K562 (cell line): ENCODE data around the gene UNC45A. TPM values are rescaled to one million over a fixed set of nuclear protein-coding genes. Genes with fewer than 3 reads are reported as not detected.

Source experiments
- CAMTA2 ChIP-seq: fragments of 250-450 bp; sonication (Bioruptor Pico); conservative IDR thresholded peaks from 2 replicates; pipeline ENCODE4 v1.5.1; 2022
- DIDO1 ChIP-seq: fragments of 450-650 bp; IDR thresholded peaks from 2 replicates; pipeline ENCODE4 v1.6.1; 2016; ENCODE audit warnings: low read depth, missing biosample characterization, missing genetic modification characterization
- ETV1 ChIP-seq: fragments of 450-650 bp; conservative IDR thresholded peaks from 2 replicates; pipeline ENCODE4 v1.6.1; 2016; ENCODE audit warnings: missing genetic modification characterization, control low read depth, low read depth, missing compliant biosample characterization
- HDAC6 ChIP-seq: IDR thresholded peaks from 2 replicates; pipeline ENCODE4 v1.6.1; 2012; ENCODE audit warnings: low read depth, mild to moderate bottlenecking, control low read depth, inconsistent platforms, low read length, moderate library complexity
- KAT7 ChIP-seq: sonication (generic); formaldehyde crosslinking; IDR thresholded peaks from 2 replicates; pipeline ENCODE4 v1.8.0; 2022; ENCODE audit warnings: missing genetic modification reagents, mild to moderate bottlenecking, borderline replicate concordance
- POLR2AphosphoS2 ChIP-seq: IDR thresholded peaks from 2 replicates; pipeline ENCODE4 v1.6.1; 2012; ENCODE audit warnings: low read length, improper control_type of control experiment
- POLR2G ChIP-seq: fragments of 200-400 bp; formaldehyde crosslinking; IDR thresholded peaks from 2 replicates; pipeline ENCODE4 v1.6.1; 2017; ENCODE audit warnings: low read depth, mild to moderate bottlenecking, antibody characterized with exemption, low read length, moderate library complexity
- RAD51 ChIP-seq: fragments of 450-650 bp; IDR thresholded peaks from 2 replicates; pipeline ENCODE4 v1.7.1; 2016; ENCODE audit warnings: low read depth, mild to moderate bottlenecking, borderline replicate concordance
- SMARCB1 ChIP-seq: IDR thresholded peaks from 2 replicates; pipeline ENCODE4 v1.6.1; 2011; ENCODE audit warnings: improper control_type of control experiment, low read depth; ENCODE audit not compliant: insufficient read length
- TAF1 ChIP-seq: IDR thresholded peaks from 2 replicates; pipeline ENCODE4 v1.6.1; 2011; ENCODE audit warnings: mild to moderate bottlenecking, low read length, moderate library complexity; ENCODE audit not compliant: insufficient read depth, control insufficient read depth, severe bottlenecking; ENCODE audit errors: extremely low read depth
- TOE1 ChIP-seq, 2 experiments: fragments of 450-650 bp in 1 of 2; sonication (generic) in 1 of 2; formaldehyde crosslinking in 1 of 2; IDR thresholded peaks; 2 replicates each; pipeline versions ENCODE4 v1.7.1 to v1.8.0; 2016 to 2022; ENCODE audit warnings: borderline replicate concordance in 2 of 2, mild to moderate bottlenecking in 2 of 2, antibody characterized with exemption in 1 of 2, inconsistent platforms in 1 of 2, low read depth in 1 of 2, missing genetic modification reagents in 1 of 2, moderate library complexity in 1 of 2
- ZBTB7A ChIP-seq: IDR thresholded peaks from 2 replicates; pipeline ENCODE4 v1.6.1; 2011; ENCODE audit warnings: low read depth, mild to moderate bottlenecking, low read length, moderate library complexity, borderline replicate concordance; ENCODE audit not compliant: control insufficient read depth
- ZNF140 ChIP-seq: fragments of 250-450 bp; sonication (Bioruptor Pico); IDR thresholded peaks from 2 replicates; pipeline ENCODE4 v1.8.0; 2021; ENCODE audit warnings: moderate library complexity, mild to moderate bottlenecking, inconsistent platforms
- polyA plus RNA-seq, 8 experiments: library from polyadenylated mRNA; depleted of rRNA in 4 of 8; stranded (reverse) in 5 of 8; unstranded in 3 of 8; fragments of >200 nt; fragmentation: Nextera tagmentation in 2 of 8; fragmentation: Illumina TruSeq in 1 of 8; extraction: Ambion mirVana in 2 of 8; extraction: Trizol in 1 of 8; gene quantifications; 2 replicates each; pipeline versions ENCODE4 v1.2.1 to v1.2.3, GENCODE V29; 2011 to 2014; ENCODE audit warnings: inconsistent platforms in 1 of 8, missing spikeins in 1 of 8
- total RNA-seq, 7 experiments: library from RNA; depleted of rRNA in 6 of 7; stranded (reverse); fragments of >200 nt in 6 of 7; fragmentation: Illumina TruSeq in 2 of 7; extraction: Trizol in 2 of 7; gene quantifications; 2 replicates each; pipeline versions ENCODE4 v1.2.1 to v1.2.3, GENCODE V29; 2011 to 2021; ENCODE audit warnings: low replicate concordance in 1 of 7
- TF ChIP-seq, protein P1 (sequence below): fragments of 250-450 bp; sonication (Bioruptor Pico); IDR thresholded peaks from 2 replicates; pipeline ENCODE4 v1.6.1; 2021; ENCODE audit warnings: mild to moderate bottlenecking
- TF ChIP-seq, protein P2 (sequence below): fragments of 450-650 bp; formaldehyde crosslinking; IDR thresholded peaks from 2 replicates; pipeline ENCODE4 v1.4.0; 2022; ENCODE audit warnings: mild to moderate bottlenecking, moderate library complexity
- TF ChIP-seq, protein P3 (sequence below): fragments of 250-450 bp; sonication (Bioruptor Pico); IDR thresholded peaks from 2 replicates; pipeline ENCODE4 v1.9.0; 2021; ENCODE audit warnings: mild to moderate bottlenecking, inconsistent platforms
- TF ChIP-seq, protein P4 (sequence below): fragments of 450-650 bp; IDR thresholded peaks from 2 replicates; pipeline ENCODE4 v1.7.1; 2018; ENCODE audit warnings: mild to moderate bottlenecking, low read depth; ENCODE audit not compliant: partially characterized antibody
- TF ChIP-seq, protein P5 (sequence below): IDR thresholded peaks from 2 replicates; pipeline ENCODE4 v1.6.1; 2014; ENCODE audit warnings: antibody characterized with exemption

The UNC45A gene
- total and polyA plus RNA-seq, 9 of the 15 experiments (the other 6 are each of a cell fraction or from before 2014, with no cell fraction given), result 22.4 to 79.3 (median 43.7) TPM

DNA sequence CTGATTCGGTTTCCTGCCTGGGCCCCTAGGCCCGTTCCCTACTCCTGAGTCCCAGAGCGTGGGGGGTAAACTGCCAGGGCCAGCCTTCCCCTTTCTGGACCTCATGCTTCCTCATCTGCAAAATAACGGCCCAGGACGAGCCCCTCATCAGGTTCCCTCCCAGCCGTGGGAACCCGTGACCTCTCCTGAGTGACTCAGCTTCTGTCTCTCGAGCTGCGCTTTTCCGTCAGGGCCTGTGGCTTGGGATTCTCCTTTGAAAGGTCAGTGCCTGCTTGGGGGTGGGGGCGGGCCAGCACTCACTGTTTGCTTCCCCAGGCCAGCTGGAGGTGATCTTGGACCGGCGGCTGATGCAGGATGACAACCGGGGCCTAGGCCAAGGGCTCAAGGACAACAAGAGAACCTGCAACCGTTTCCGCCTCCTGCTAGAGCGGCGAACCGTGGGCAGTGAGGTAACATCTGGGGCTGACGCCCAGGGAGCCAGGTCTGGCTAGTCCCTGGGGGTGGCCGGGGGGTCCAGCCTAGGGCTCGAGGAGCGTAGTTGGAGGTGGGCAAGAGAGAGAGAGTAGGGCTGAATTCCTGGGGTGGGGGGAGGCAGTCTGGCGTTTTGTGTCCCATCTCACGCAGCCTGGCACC, 19.2 kb upstream of the UNC45A start (continued):
- TF ChIP-seq, protein P1, sequence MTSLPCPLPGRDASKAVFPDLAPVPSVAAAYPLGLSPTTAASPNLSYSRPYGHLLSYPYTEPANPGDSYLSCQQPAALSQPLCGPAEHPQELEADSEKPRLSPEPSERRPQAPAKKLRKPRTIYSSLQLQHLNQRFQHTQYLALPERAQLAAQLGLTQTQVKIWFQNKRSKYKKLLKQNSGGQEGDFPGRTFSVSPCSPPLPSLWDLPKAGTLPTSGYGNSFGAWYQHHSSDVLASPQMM (CRISPR knock-in tag), result no peak
- TF ChIP-seq POLR2G, result peak; percentile 76
- TF ChIP-seq, protein P2, sequence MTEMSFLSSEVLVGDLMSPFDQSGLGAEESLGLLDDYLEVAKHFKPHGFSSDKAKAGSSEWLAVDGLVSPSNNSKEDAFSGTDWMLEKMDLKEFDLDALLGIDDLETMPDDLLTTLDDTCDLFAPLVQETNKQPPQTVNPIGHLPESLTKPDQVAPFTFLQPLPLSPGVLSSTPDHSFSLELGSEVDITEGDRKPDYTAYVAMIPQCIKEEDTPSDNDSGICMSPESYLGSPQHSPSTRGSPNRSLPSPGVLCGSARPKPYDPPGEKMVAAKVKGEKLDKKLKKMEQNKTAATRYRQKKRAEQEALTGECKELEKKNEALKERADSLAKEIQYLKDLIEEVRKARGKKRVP (CRISPR knock-in tag), result no peak
- TF ChIP-seq TAF1, result no peak
- TF ChIP-seq RAD51, result peak; percentile 58; the same call in 1 of the 2 replicates
- TF ChIP-seq HDAC6, result no peak
- peak; percentile 47; the same call in 1 of the 2 replicates for TF ChIP-seq ZBTB7A
- TF ChIP-seq TOE1 (IDR thresholded peaks at IDR 0.05; ENCODE audit: borderline replicate concordance), result peak; percentile 80; the same call in 1 of the 2 replicates
- no peak for TF ChIP-seq TOE1 (CRISPR knock-in tag; IDR thresholded peaks at IDR 0.05; ENCODE audit: borderline replicate concordance, low read depth)
- TF ChIP-seq, protein P3, sequence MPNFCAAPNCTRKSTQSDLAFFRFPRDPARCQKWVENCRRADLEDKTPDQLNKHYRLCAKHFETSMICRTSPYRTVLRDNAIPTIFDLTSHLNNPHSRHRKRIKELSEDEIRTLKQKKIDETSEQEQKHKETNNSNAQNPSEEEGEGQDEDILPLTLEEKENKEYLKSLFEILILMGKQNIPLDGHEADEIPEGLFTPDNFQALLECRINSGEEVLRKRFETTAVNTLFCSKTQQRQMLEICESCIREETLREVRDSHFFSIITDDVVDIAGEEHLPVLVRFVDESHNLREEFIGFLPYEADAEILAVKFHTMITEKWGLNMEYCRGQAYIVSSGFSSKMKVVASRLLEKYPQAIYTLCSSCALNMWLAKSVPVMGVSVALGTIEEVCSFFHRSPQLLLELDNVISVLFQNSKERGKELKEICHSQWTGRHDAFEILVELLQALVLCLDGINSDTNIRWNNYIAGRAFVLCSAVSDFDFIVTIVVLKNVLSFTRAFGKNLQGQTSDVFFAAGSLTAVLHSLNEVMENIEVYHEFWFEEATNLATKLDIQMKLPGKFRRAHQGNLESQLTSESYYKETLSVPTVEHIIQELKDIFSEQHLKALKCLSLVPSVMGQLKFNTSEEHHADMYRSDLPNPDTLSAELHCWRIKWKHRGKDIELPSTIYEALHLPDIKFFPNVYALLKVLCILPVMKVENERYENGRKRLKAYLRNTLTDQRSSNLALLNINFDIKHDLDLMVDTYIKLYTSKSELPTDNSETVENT, result no peak
- 0 out of 2 replicates have a peak, but pooled peaks have one; percentile 77 for TF ChIP-seq POLR2AphosphoS2
- no peak for TF ChIP-seq SMARCB1
- TF ChIP-seq, protein P4, sequence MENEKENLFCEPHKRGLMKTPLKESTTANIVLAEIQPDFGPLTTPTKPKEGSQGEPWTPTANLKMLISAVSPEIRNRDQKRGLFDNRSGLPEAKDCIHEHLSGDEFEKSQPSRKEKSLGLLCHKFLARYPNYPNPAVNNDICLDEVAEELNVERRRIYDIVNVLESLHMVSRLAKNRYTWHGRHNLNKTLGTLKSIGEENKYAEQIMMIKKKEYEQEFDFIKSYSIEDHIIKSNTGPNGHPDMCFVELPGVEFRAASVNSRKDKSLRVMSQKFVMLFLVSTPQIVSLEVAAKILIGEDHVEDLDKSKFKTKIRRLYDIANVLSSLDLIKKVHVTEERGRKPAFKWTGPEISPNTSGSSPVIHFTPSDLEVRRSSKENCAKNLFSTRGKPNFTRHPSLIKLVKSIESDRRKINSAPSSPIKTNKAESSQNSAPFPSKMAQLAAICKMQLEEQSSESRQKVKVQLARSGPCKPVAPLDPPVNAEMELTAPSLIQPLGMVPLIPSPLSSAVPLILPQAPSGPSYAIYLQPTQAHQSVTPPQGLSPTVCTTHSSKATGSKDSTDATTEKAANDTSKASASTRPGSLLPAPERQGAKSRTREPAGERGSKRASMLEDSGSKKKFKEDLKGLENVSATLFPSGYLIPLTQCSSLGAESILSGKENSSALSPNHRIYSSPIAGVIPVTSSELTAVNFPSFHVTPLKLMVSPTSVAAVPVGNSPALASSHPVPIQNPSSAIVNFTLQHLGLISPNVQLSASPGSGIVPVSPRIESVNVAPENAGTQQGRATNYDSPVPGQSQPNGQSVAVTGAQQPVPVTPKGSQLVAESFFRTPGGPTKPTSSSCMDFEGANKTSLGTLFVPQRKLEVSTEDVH, result no peak
- TF ChIP-seq DIDO1 (tag), result no peak
- TF ChIP-seq ZNF140 (CRISPR knock-in tag), result no peak
- TF ChIP-seq, protein P5, sequence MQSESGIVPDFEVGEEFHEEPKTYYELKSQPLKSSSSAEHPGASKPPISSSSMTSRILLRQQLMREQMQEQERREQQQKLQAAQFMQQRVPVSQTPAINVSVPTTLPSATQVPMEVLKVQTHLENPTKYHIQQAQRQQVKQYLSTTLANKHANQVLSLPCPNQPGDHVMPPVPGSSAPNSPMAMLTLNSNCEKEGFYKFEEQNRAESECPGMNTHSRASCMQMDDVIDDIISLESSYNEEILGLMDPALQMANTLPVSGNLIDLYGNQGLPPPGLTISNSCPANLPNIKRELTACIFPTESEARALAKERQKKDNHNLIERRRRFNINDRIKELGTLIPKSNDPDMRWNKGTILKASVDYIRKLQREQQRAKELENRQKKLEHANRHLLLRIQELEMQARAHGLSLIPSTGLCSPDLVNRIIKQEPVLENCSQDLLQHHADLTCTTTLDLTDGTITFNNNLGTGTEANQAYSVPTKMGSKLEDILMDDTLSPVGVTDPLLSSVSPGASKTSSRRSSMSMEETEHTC, result no peak
- TF ChIP-seq KAT7 (CRISPR knock-in tag), result peak; percentile 34; the same call in 1 of the 2 replicates
- no peak for TF ChIP-seq ETV1
- no peak for TF ChIP-seq CAMTA2 (CRISPR knock-in tag)
